ENCODE data around the gene ZNF831. TPM values are rescaled to one million over a fixed set of nuclear protein-coding genes. Genes with fewer than 3 reads are reported as not detected.

The ZNF831 gene
- total and polyA plus RNA-seq, 11 donors = 0.02 to 0.77 (median 0.06) TPM; not detected in 2

- 64 to 74% (median 72%) methylated on average over 6 of the region's 6 CpGs for WGBS, 4 donors
- no peak for TF ChIP-seq POLR2A (IDR thresholded peaks at IDR 0.05)
- TF ChIP-seq CTCF (IDR thresholded peaks at IDR 0.05) = no peak
Observed at GRCh38 chr20:59170406-59171349, 7.1 kb downstream of the ZNF831 start.

GRCh38 chr20:59171986-59172385, 8.4 kb downstream of the ZNF831 start:
- H3K36me3 ChIP-seq = no peaks in the 10 kb centered on the region
- peaks cover 0 to 8% (median 0%) of the 10 kb centered on the region in 12 donors for H3K9me3 ChIP-seq
- 90 to 94% (median 93%) methylated on average over 8 of the region's 8 CpGs for WGBS, 4 donors
- H3K27ac ChIP-seq = no peak overlapping the region
- peaks cover 0 to 28% (median 2%) of the 10 kb centered on the region in 12 donors for H3K4me1 ChIP-seq
- no peak overlapping the region for H3K4me3 ChIP-seq
- H3K27me3 ChIP-seq = peaks cover 0 to 4% (median 0%) of the 10 kb centered on the region in 9 donors
- intact Hi-C loops (cut with DNase I) = no loop called here
- DNase-seq (no peak), ATAC-seq (no peak)
- TF ChIP-seq CTCF (IDR thresholded peaks at IDR 0.05) (no peak), POLR2A (IDR thresholded peaks at IDR 0.05) (no peak)

More at GRCh38 chr20:59170406-59171349, 7.1 kb downstream of the ZNF831 start:
- intact Hi-C loops (cut with DNase I) = no loop called here
- Histone ChIP-seq H3K9me3 (peaks cover 0 to 8% (median 0%) of the 10 kb centered on the region in 12 donors), H3K27ac (no peak overlapping the region), H3K36me3 (no peaks in the 10 kb centered on the region), H3K4me1 (peaks cover 0 to 16% (median under 1%) of the 10 kb centered on the region in 12 donors), H3K27me3 (peaks cover 0 to 4% (median 0%) of the 10 kb centered on the region in 9 donors), H3K4me3 (no peak overlapping the region)
- no peak for ATAC-seq
- no peak for DNase-seq

- TF ChIP-seq CTCF (IDR thresholded peaks at IDR 0.05) (no peak), POLR2A (IDR thresholded peaks at IDR 0.05) (no peak)
- Histone ChIP-seq H3K36me3 (no peaks in the 10 kb centered on the region), H3K4me1 (peaks cover 0 to 37% (median 8%) of the 10 kb centered on the region in 12 donors), H3K27me3 (peaks cover 0 to 4% (median 0%) of the 10 kb centered on the region in 9 donors), H3K9me3 (peaks cover 0 to 7% (median 0%) of the 10 kb centered on the region in 12 donors), H3K4me3 (no peak overlapping the region), H3K27ac (peak overlapping the region in 3 of 12 donors; percentile 32 to 57 (median 57))
- ATAC-seq = peak in 1 of 4 donors; percentile 13
- WGBS, 4 donors = 64 to 72% (median 68%) methylated on average over 7 of the region's 7 CpGs
- DNase-seq = no peak
- intact Hi-C loops (cut with DNase I) = no loop called here
Observed at GRCh38 chr20:59173938-59174491, 10.4 kb downstream of the ZNF831 start.

GRCh38 chr20:59175002-59175401, 11.4 kb downstream of the ZNF831 start:
- 31 to 38% (median 32%) methylated on average over 1 of the region's 1 CpG for WGBS, 4 donors
- DNase-seq = no peak
- TF ChIP-seq CTCF (IDR thresholded peaks at IDR 0.05) = no peak
- TF ChIP-seq POLR2A (IDR thresholded peaks at IDR 0.05) = no peak
- peaks cover 0 to 4% (median 0%) of the 10 kb centered on the region in 9 donors for H3K27me3 ChIP-seq
- H3K4me3 ChIP-seq = no peak overlapping the region
- no peaks in the 10 kb centered on the region for H3K36me3 ChIP-seq
- H3K9me3 ChIP-seq = no peaks in the 10 kb centered on the region
- no peak for ATAC-seq
- intact Hi-C loops (cut with DNase I) = no loop called here
- H3K27ac ChIP-seq = peak overlapping the region in 7 of 12 donors; percentile 0 to 66 (median 41)
- peaks cover 0 to 43% (median 14%) of the 10 kb centered on the region in 12 donors for H3K4me1 ChIP-seq

All from heart left ventricle (tissue), 16 donors.